ENCODE results near the gene IL1F10.

GRCh38 chr2:113098041-113098440 lies 30.3 kb downstream of the IL1F10 start:
- TF ChIP-seq POLR2AphosphoS5 (IDR thresholded peaks at IDR 0.05; ENCODE audit: low read length) (no peak), POLR2A (IDR thresholded peaks at IDR 0.05; ENCODE audit: low read depth, low read length) (no peak), NBN (IDR thresholded peaks at IDR 0.05) (no peak), RAD21 (IDR thresholded peaks at IDR 0.05; ENCODE audit: insufficient read depth, low read depth, low read length) (no peak), ZNF217 (IDR thresholded peaks at IDR 0.05) (no peak), MXI1 (IDR thresholded peaks at IDR 0.05; ENCODE audit: low read depth, low read length) (no peak), ZNF274 (IDR thresholded peaks at IDR 0.05; ENCODE audit: insufficient read depth, insufficient read length) (no peak), REST (IDR thresholded peaks at IDR 0.05; ENCODE audit: low read depth, low read length) (no peak), CTCF (IDR thresholded peaks at IDR 0.05 in 2 of 3, conservative IDR thresholded peaks at IDR 0.05 in 1 of 3; ENCODE audit: control insufficient read depth in 2 of 3, extremely low read depth in 1 of 3, insufficient read depth in 1 of 3, low read depth in 3 of 3, low read length in 3 of 3) (no peak), SUZ12 (IDR thresholded peaks at IDR 0.05; ENCODE audit: unreplicated experiment) (no peak), ETV6 (conservative IDR thresholded peaks at IDR 0.05 in 1 of 2, IDR thresholded peaks at IDR 0.05 in 1 of 2; ENCODE audit: borderline replicate concordance in 1 of 2, low read depth in 1 of 2) (no peak)
